GM12878 (cell line): ENCODE measurements around the gene ANKRD44. TPM values are rescaled to one million over a fixed set of nuclear protein-coding genes. Genes with fewer than 3 reads are reported as not detected.

Source experiments
- ATAC-seq: fragments of 200-7000 bp; cut with Tn5 transposase; 3 replicates; pipeline ENCODE4 v1.9.1; 2020; ENCODE audit warnings: mild to moderate bottlenecking, moderate library complexity
- BruUV-seq: library from RNA; stranded (reverse); fragments of 400-500 nt; replicated peaks from 2 replicates; lab custom pipeline; 2021; lab: Mats Ljungman, UMichigan
- CTCF ChIA-PET: fragments of 300-600 bp; sonication (Branson Sonifier 250); formaldehyde crosslinking; extraction: SDS; loops from one replicate; lab custom pipeline; 2021; ENCODE audit warnings: inconsistent platforms; lab: Yijun Ruan, JAX
- POLR2A ChIA-PET: fragments of 350-600 bp; formaldehyde crosslinking; extraction: SDS; loops from one replicate; lab custom pipeline; 2021; ENCODE audit warnings: inconsistent platforms; lab: Charles Lee
- RAD21 ChIA-PET: fragments of 300-600 bp; sonication (Branson Sonifier 250); formaldehyde crosslinking; loops from one replicate; lab custom pipeline; 2023; ENCODE audit warnings: antibody characterized with exemption; ENCODE audit not compliant: unreplicated experiment; lab: Charles Lee
- SMC1A ChIA-PET: fragments of 300-600 bp; sonication (Branson Sonifier 250); formaldehyde crosslinking; loops from one replicate; lab custom pipeline; 2023; ENCODE audit not compliant: unreplicated experiment, uncharacterized antibody; lab: Charles Lee
- DNase-seq: peaks from one replicate; pipeline ENCODE4 v3.0.0-alpha.2; 2011; ENCODE audit warnings: low read depth, low spot score
- FAIRE-seq: peaks from 3 replicates; lab custom pipeline; 2011; peaks lifted over from hg19 to GRCh38; lab: Jason Lieb, UNC
- H2AFZ ChIP-seq: 2 replicates; pipeline ENCODE4 v1.6.0; 2011; ENCODE audit warnings: low read depth, low read length, control low read depth; ENCODE audit not compliant: control insufficient read depth
- H3K27ac ChIP-seq: 2 replicates; pipeline ENCODE4 v1.5.1; 2011; ENCODE audit warnings: control low read depth; ENCODE audit not compliant: control insufficient read depth, insufficient read depth
- H3K27me3 ChIP-seq, 2 experiments: replicated peaks in 1 of 2; 2 replicates each; pipeline versions ENCODE4 v1.6.0 to v1.6.1; 2011; ENCODE audit warnings: low read length in 1 of 2; ENCODE audit not compliant: control insufficient read depth in 2 of 2, insufficient read depth in 2 of 2
- H3K36me3 ChIP-seq, 2 experiments: 2 replicates each; pipeline ENCODE4 v1.5.1; 2011; ENCODE audit warnings: low read length in 1 of 2; ENCODE audit not compliant: control insufficient read depth in 2 of 2, insufficient read depth in 2 of 2
- H3K4me1 ChIP-seq: 2 replicates; pipeline ENCODE4 v1.6.1; 2011; ENCODE audit warnings: mild to moderate bottlenecking, low read length, moderate library complexity, mixed read lengths; ENCODE audit not compliant: control insufficient read depth, insufficient read depth
- H3K4me2 ChIP-seq: 2 replicates; pipeline ENCODE4 v1.6.0; 2011; ENCODE audit warnings: control low read depth; ENCODE audit not compliant: control insufficient read depth, insufficient read depth
- H3K4me3 ChIP-seq: fragments of 200-600 bp; sonication (generic); 2 replicates; pipeline ENCODE4 v1.5.1; 2016
- H3K79me2 ChIP-seq: 2 replicates; pipeline ENCODE4 v1.6.0; 2011; ENCODE audit warnings: low read length; ENCODE audit not compliant: control insufficient read depth, insufficient read depth
- H3K9ac ChIP-seq: 2 replicates; pipeline ENCODE4 v1.8.0; 2011; ENCODE audit warnings: low read length, control low read depth, mixed read lengths; ENCODE audit not compliant: control insufficient read depth, insufficient read depth
- H3K9me3 ChIP-seq: replicated peaks from 3 replicates; pipeline ENCODE4 v1.5.1; 2011; ENCODE audit warnings: mild to moderate bottlenecking, low read length; ENCODE audit not compliant: control insufficient read depth, insufficient read depth
- H4K20me1 ChIP-seq: 2 replicates; pipeline ENCODE4 v1.6.0; 2011; ENCODE audit not compliant: control insufficient read depth, insufficient read depth
- CEBPB ChIP-seq, 2 experiments: fragments of 150-350 bp in 1 of 2; IDR thresholded peaks; 2 replicates each; pipeline ENCODE4 v1.6.1; 2012 to 2014; ENCODE audit warnings: low read depth in 2 of 2, low read length in 2 of 2, borderline replicate concordance in 1 of 2, inconsistent platforms in 1 of 2
- EZH2 ChIP-seq: IDR thresholded peaks from 2 replicates; pipeline ENCODE4 v1.6.1; 2012; ENCODE audit warnings: low read depth, mild to moderate bottlenecking, control low read depth, inconsistent platforms, low read length, borderline replicate concordance; ENCODE audit not compliant: control insufficient read depth
- FOXK2 ChIP-seq: fragments of 450-650 bp; IDR thresholded peaks from 2 replicates; pipeline ENCODE4 v1.6.1; 2017; ENCODE audit warnings: mild to moderate bottlenecking, moderate library complexity
- IRF4 ChIP-seq: IDR thresholded peaks from 2 replicates; pipeline ENCODE4 v1.6.1; 2011; ENCODE audit warnings: low read depth, low read length
- KDM1A ChIP-seq: fragments of 200-600 bp; sonication (generic); IDR thresholded peaks from 2 replicates; pipeline ENCODE4 v1.6.1; 2016; ENCODE audit warnings: borderline replicate concordance
- MTA3 ChIP-seq: IDR thresholded peaks from 2 replicates; pipeline ENCODE4 v1.6.1; 2012; ENCODE audit warnings: low read length, inconsistent platforms, borderline replicate concordance
- RBBP5 ChIP-seq: fragments of 200-600 bp; sonication (generic); conservative IDR thresholded peaks from 2 replicates; pipeline ENCODE4 v1.6.1; 2016
- STAT1 ChIP-seq: fragments of 450-650 bp; conservative IDR thresholded peaks from 2 replicates; pipeline ENCODE4 v1.6.1; 2014; ENCODE audit warnings: antibody characterized with exemption, mild to moderate bottlenecking
- STAT3 ChIP-seq: IDR thresholded peaks from 2 replicates; pipeline ENCODE4 v1.6.1; 2011; ENCODE audit warnings: low read depth, low read length, improper control_type of control experiment
- SUPT20H ChIP-seq: IDR thresholded peaks from 2 replicates; pipeline ENCODE4 v1.6.1; 2011; ENCODE audit warnings: low read depth, mild to moderate bottlenecking, low read length, moderate library complexity, borderline replicate concordance; ENCODE audit not compliant: control insufficient read depth
- WGBS: methylation state at CpG from one replicate; pipeline ENCODE4 v1.1.6; 2016; ENCODE audit warnings: low lambda C conversion rate; ENCODE audit not compliant: insufficient replicate concordance, insufficient coverage; ENCODE audit errors: missing lambda C conversion rate; 5-methylcytosine and 5-hydroxymethylcytosine counted together
- in situ Hi-C: fragments of 300-500 bp; cut with MboI; formaldehyde crosslinking; loops from 9 replicates; pipeline ENCODE4 v1.14.3; 2018; ENCODE audit warnings: mixed read lengths
- intact Hi-C: fragments of 100-400 bp; cut with micrococcal nuclease; formaldehyde crosslinking; loops from one replicate; pipeline ENCODE4 v1.14.2; 2022; ENCODE audit not compliant: unreplicated experiment
- polyA plus RNA-seq, 11 experiments: library from polyadenylated mRNA; depleted of rRNA in 4 of 11; unstranded in 6 of 11; stranded (reverse) in 5 of 11; fragments of >200 nt; fragmentation: Nextera tagmentation in 4 of 11; fragmentation: Illumina TruSeq in 1 of 11; extraction: Ambion mirVana in 4 of 11; extraction: Trizol in 1 of 11; gene quantifications; 1 replicate in 1 of 11; 2 replicates in 10 of 11; pipeline versions ENCODE4 v1.2.1 to v1.2.3, GENCODE V29; 2011 to 2016; ENCODE audit warnings: inconsistent platforms in 2 of 11, missing spikeins in 2 of 11, low read depth in 1 of 11
- total RNA-seq, 4 experiments: library from RNA; depleted of rRNA in 3 of 4; stranded (reverse); fragments of >200 nt in 3 of 4; fragmentation: Illumina TruSeq in 1 of 4; extraction: Trizol in 1 of 4; gene quantifications; 2 replicates each; pipeline versions ENCODE4 v1.2.1 to v1.2.3, GENCODE V29; 2013 to 2021
- TF ChIP-seq, protein P1 (sequence below): fragments of 450-650 bp; IDR thresholded peaks from 2 replicates; pipeline ENCODE4 v1.6.1; 2016; ENCODE audit warnings: mild to moderate bottlenecking
- TF ChIP-seq, protein P2 (sequence below): fragments of 450-650 bp; IDR thresholded peaks from 2 replicates; pipeline ENCODE4 v1.6.1; 2016; ENCODE audit warnings: mild to moderate bottlenecking
- TF ChIP-seq, protein P3 (sequence below): IDR thresholded peaks from 2 replicates; pipeline ENCODE4 v1.6.1; 2011; ENCODE audit warnings: mild to moderate bottlenecking, low read depth, low read length, moderate library complexity; ENCODE audit not compliant: insufficient replicate concordance
- TF ChIP-seq, protein P4 (sequence below): fragments of 150-350 bp; IDR thresholded peaks from 2 replicates; pipeline ENCODE4 v1.6.1; 2014; ENCODE audit warnings: mild to moderate bottlenecking, low read depth, low read length
- TF ChIP-seq, protein P5 (sequence below): fragments of 450-650 bp; conservative IDR thresholded peaks from 2 replicates; pipeline ENCODE4 v1.6.1; 2017; ENCODE audit warnings: mild to moderate bottlenecking, moderate library complexity

Gene ANKRD44
- total and polyA plus RNA-seq, 10 of the 15 experiments (the other 5 are each of a cell fraction or from before 2014, with no cell fraction given), result 19.1 to 99.1 (median 59.6) TPM

DNA sequence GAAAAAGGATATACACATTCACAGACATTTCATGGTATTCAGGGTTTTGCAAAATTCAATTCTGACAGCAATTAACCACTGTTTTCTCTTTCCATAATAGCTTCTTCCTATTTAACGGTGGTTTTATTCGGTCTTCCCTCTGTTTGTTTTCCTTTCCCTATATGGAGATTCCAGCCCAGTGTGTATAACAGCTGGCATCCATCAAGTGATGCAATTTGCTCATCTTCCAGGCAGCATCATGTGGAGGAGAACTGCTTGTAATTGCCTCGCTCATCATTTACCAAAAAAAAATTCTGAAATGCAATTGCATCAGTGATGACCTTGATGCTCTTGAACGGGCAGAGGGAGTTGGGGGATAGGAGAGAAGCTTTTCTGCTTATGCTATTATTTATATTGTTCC lies 218.1 kb downstream of the ANKRD44 start (continued):
- TF ChIP-seq STAT1 (no peak), SUPT20H (no peak), CEBPB (IDR thresholded peaks at IDR 0.05; ENCODE audit: borderline replicate concordance in 1 of 2, low read depth in 2 of 2, low read length in 2 of 2) (no peak), IRF4 (no peak), STAT3 (no peak), MTA3 (no peak), FOXK2 (no peak)
- TF ChIP-seq, protein P1, sequence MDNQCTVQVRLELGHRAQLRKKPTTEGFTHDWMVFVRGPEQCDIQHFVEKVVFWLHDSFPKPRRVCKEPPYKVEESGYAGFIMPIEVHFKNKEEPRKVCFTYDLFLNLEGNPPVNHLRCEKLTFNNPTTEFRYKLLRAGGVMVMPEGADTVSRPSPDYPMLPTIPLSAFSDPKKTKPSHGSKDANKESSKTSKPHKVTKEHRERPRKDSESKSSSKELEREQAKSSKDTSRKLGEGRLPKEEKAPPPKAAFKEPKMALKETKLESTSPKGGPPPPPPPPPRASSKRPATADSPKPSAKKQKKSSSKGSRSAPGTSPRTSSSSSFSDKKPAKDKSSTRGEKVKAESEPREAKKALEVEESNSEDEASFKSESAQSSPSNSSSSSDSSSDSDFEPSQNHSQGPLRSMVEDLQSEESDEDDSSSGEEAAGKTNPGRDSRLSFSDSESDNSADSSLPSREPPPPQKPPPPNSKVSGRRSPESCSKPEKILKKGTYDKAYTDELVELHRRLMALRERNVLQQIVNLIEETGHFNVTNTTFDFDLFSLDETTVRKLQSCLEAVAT, result no peak

DNA sequence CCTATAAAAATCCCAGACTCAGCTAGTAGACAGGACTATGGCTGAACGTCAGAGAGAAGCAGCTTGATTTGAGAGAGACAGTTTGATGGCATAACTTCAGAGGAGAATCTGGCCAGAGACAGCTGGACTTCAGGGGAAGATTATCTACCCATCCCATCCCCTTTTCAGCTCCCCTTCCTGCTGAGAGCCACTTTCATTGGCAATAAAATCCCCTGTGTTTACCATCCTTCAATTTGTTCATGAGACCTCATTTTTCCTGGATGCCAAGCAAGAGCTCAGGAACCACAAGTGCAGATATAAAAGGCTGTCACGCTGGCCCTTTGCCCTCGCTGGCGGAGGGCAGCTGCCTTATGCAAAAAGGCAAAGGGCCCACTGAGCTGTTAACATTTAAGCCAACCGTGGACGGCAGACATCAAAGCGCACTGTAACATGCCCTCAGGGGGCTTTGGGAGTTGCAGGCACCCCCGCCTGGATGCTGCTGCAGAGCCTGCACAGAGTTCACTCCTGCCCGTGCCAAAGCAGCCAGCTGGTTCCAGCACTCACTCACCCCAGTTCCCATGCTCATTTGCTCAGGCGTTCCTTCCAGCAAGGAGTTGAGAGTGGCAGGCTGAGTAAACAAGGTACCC lies 219.7 kb downstream of the ANKRD44 start:
- DNase-seq (no peak), FAIRE-seq (no peak), ATAC-seq (no peak)
- Histone ChIP-seq H3K9ac (no peak overlapping the region), H3K27me3 (no peaks in the 10 kb centered on the region), H3K27ac (no peak overlapping the region), H3K9me3 (no peaks in the 10 kb centered on the region), H3K4me2 (no peak overlapping the region), H3K4me3 (no peak overlapping the region), H4K20me1 (no peaks in the 10 kb centered on the region), H2AFZ (no peak overlapping the region), H3K4me1 (no peaks in the 10 kb centered on the region), H3K36me3 (peaks cover 10 to 16% of the 10 kb centered on the region in 2 experiments), H3K79me2 (no peaks in the 10 kb centered on the region)
- over 99% methylated on average over 10 of the region's 10 CpGs for WGBS
- no TSS peak for BruUV-seq
- SMC1A ChIA-PET, result interaction anchor here (0.7 to 1.8 kb wide), 3 partner anchors 20 to 147 kb away, joined by 3 to 5 read pairs (median 4); no protein-coding TSS in a partner anchor
- intact Hi-C loops (no loop called here), in situ Hi-C loops (no loop called here)
- POLR2A ChIA-PET, result no interaction called here
- CTCF ChIA-PET, result interaction anchor here (1.0 to 2.7 kb wide), 3 partner anchors 15 to 78 kb away, joined by 3 to 7 read pairs (median 3); no protein-coding TSS in a partner anchor
- RAD21 ChIA-PET, result no interaction called here
- TF ChIP-seq, protein P2, sequence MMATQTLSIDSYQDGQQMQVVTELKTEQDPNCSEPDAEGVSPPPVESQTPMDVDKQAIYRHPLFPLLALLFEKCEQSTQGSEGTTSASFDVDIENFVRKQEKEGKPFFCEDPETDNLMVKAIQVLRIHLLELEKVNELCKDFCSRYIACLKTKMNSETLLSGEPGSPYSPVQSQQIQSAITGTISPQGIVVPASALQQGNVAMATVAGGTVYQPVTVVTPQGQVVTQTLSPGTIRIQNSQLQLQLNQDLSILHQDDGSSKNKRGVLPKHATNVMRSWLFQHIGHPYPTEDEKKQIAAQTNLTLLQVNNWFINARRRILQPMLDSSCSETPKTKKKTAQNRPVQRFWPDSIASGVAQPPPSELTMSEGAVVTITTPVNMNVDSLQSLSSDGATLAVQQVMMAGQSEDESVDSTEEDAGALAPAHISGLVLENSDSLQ, result no peak
- TF ChIP-seq, protein P3, sequence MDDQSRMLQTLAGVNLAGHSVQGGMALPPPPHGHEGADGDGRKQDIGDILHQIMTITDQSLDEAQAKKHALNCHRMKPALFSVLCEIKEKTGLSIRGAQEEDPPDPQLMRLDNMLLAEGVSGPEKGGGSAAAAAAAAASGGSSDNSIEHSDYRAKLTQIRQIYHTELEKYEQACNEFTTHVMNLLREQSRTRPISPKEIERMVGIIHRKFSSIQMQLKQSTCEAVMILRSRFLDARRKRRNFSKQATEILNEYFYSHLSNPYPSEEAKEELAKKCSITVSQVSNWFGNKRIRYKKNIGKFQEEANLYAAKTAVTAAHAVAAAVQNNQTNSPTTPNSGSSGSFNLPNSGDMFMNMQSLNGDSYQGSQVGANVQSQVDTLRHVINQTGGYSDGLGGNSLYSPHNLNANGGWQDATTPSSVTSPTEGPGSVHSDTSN, result no peak
- TF ChIP-seq EZH2, result no peak
- no peak for TF ChIP-seq RBBP5
- TF ChIP-seq KDM1A, result no peak
- TF ChIP-seq, protein P4, sequence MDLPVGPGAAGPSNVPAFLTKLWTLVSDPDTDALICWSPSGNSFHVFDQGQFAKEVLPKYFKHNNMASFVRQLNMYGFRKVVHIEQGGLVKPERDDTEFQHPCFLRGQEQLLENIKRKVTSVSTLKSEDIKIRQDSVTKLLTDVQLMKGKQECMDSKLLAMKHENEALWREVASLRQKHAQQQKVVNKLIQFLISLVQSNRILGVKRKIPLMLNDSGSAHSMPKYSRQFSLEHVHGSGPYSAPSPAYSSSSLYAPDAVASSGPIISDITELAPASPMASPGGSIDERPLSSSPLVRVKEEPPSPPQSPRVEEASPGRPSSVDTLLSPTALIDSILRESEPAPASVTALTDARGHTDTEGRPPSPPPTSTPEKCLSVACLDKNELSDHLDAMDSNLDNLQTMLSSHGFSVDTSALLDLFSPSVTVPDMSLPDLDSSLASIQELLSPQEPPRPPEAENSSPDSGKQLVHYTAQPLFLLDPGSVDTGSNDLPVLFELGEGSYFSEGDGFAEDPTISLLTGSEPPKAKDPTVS, result no peak
- TF ChIP-seq, protein P5, sequence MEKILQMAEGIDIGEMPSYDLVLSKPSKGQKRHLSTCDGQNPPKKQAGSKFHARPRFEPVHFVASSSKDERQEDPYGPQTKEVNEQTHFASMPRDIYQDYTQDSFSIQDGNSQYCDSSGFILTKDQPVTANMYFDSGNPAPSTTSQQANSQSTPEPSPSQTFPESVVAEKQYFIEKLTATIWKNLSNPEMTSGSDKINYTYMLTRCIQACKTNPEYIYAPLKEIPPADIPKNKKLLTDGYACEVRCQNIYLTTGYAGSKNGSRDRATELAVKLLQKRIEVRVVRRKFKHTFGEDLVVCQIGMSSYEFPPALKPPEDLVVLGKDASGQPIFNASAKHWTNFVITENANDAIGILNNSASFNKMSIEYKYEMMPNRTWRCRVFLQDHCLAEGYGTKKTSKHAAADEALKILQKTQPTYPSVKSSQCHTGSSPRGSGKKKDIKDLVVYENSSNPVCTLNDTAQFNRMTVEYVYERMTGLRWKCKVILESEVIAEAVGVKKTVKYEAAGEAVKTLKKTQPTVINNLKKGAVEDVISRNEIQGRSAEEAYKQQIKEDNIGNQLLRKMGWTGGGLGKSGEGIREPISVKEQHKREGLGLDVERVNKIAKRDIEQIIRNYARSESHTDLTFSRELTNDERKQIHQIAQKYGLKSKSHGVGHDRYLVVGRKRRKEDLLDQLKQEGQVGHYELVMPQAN, result no peak
